ENCODE measurements around the gene DUOX2. TPM values are rescaled to one million over a fixed set of nuclear protein-coding genes. Genes with fewer than 3 reads are reported as not detected.

DUOX2 gene
- total and polyA plus RNA-seq, 2 donors (not counting 1 experiment from before 2014, with no cell fraction given) = 0.32 TPM; not detected in 1

DNA sequence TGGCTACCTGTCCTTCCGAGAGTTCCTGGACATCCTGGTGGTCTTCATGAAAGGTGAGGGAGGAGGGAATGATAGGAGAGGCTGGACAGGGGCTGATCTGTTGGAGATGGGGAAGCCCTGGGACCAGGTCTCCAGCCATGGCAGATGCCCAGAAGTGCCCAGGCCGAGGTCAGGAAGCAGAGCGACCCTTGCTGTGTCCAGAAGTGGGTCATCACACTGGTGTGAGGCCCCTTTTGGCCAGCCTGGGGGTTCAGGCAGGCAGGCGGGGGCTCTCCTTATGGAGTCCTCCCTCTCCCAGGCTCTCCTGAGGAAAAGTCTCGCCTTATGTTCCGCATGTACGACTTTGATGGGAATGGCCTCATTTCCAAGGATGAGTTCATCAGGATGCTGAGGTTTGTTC is 33.6 kb upstream of the DUOX2 start:
- no peaks in the 10 kb centered on the region for H3K4me1 Mint-ChIP-seq
- DNase-seq (no peak), ATAC-seq (ENCODE audit: low read depth) (no peak)
- H3K9me3 ChIP-seq (ENCODE audit: control extremely low read depth in 1 of 3, control insufficient read depth in 2 of 3, insufficient read depth in 1 of 3, low read length in 2 of 3) = no peaks in the 10 kb centered on the region
- H3K36me3 ChIP-seq (replicated peaks in 1 of 2; ENCODE audit: control extremely low read depth in 1 of 2, control insufficient read depth in 1 of 2, extremely low read depth in 1 of 2, insufficient read depth in 2 of 2, low read length in 1 of 2) = no peaks in the 10 kb centered on the region
- H3K27me3 ChIP-seq (replicated peaks in 1 of 4; ENCODE audit: control extremely low read depth in 1 of 4, control insufficient read depth in 3 of 4, insufficient read depth in 4 of 4, low read length in 3 of 4) = no peaks in the 10 kb centered on the region
- no peaks in the 10 kb centered on the region for H3K4me1 ChIP-seq (ENCODE audit: control insufficient read depth in 2 of 2, insufficient read depth in 2 of 2, low read length in 2 of 2)
- intact Hi-C loops (cut with micrococcal nuclease) = no loop called here
- H3K9me3 Mint-ChIP-seq (ENCODE audit: insufficient read depth) = no peaks in the 10 kb centered on the region
- POLR2A ChIA-PET = no interaction called here
- H4K20me1 ChIP-seq (ENCODE audit: control insufficient read depth, insufficient read depth, low read length, poor library complexity, severe bottlenecking) = no peaks in the 10 kb centered on the region
- H3K4me3 Mint-ChIP-seq = no peak overlapping the region
- CTCF ChIA-PET = interaction anchor here (0.8 kb wide), 1 partner anchor 21 kb away, joined by 3 read pairs; no protein-coding TSS in a partner anchor
- no peak overlapping the region for H3K27ac Mint-ChIP-seq
- no peaks in the 10 kb centered on the region for H3K27me3 Mint-ChIP-seq
- no peak overlapping the region for H3K27ac ChIP-seq (ENCODE audit: low read length in 2 of 2)
- no peak for TF ChIP-seq EZH2 (IDR thresholded peaks at IDR 0.05; ENCODE audit: borderline replicate concordance, insufficient read depth, low read depth, low read length, poor library complexity, severe bottlenecking)
- no peak for TF ChIP-seq CTCF (IDR thresholded peaks at IDR 0.05)
- no peak overlapping the region for H3K4me2 ChIP-seq (replicated peaks; ENCODE audit: low read depth, low read length, poor library complexity, severe bottlenecking)
- H3K79me2 ChIP-seq (ENCODE audit: control insufficient read depth, insufficient read depth, low read length) = no peaks in the 10 kb centered on the region
- H3K4me3 ChIP-seq (ENCODE audit: control extremely low read depth in 1 of 5, extremely low read depth in 1 of 5, insufficient read depth in 1 of 5, low read depth in 2 of 5, low read length in 4 of 5) = no peak overlapping the region
- no peak overlapping the region for H2AFZ ChIP-seq (ENCODE audit: insufficient read depth, low read depth, low read length, poor library complexity, severe bottlenecking)
- no peak overlapping the region for H3K9ac ChIP-seq (ENCODE audit: low read length)
- WGBS (ENCODE audit: insufficient coverage) = 99% methylated on average over 7 of the region's 7 CpGs

GRCh38 chr15:45146405-45146804 is 32.4 kb upstream of the DUOX2 start:
- CTCF ChIA-PET = interaction anchor here (0.5 to 1.4 kb wide), 4 partner anchors 14 to 156 kb away, joined by 3 to 5 read pairs (median 4); no protein-coding TSS in a partner anchor
- Histone ChIP-seq H3K9ac (ENCODE audit: low read length) (no peak overlapping the region), H4K20me1 (ENCODE audit: control insufficient read depth, insufficient read depth, low read length, poor library complexity, severe bottlenecking) (no peaks in the 10 kb centered on the region), H3K4me1 (ENCODE audit: control insufficient read depth in 2 of 2, insufficient read depth in 2 of 2, low read length in 2 of 2) (no peaks in the 10 kb centered on the region), H2AFZ (ENCODE audit: insufficient read depth, low read depth, low read length, poor library complexity, severe bottlenecking) (no peak overlapping the region), H3K27ac (ENCODE audit: low read length in 2 of 2) (no peak overlapping the region), H3K9me3 (ENCODE audit: control extremely low read depth in 1 of 3, control insufficient read depth in 2 of 3, insufficient read depth in 1 of 3, low read length in 2 of 3) (no peaks in the 10 kb centered on the region), H3K36me3 (replicated peaks in 1 of 2; ENCODE audit: control extremely low read depth in 1 of 2, control insufficient read depth in 1 of 2, extremely low read depth in 1 of 2, insufficient read depth in 2 of 2, low read length in 1 of 2) (no peaks in the 10 kb centered on the region), H3K79me2 (ENCODE audit: control insufficient read depth, insufficient read depth, low read length) (no peaks in the 10 kb centered on the region), H3K4me3 (ENCODE audit: control extremely low read depth in 1 of 5, extremely low read depth in 1 of 5, insufficient read depth in 1 of 5, low read depth in 2 of 5, low read length in 4 of 5) (no peak overlapping the region), H3K27me3 (replicated peaks in 1 of 4; ENCODE audit: control extremely low read depth in 1 of 4, control insufficient read depth in 3 of 4, insufficient read depth in 4 of 4, low read length in 3 of 4) (no peaks in the 10 kb centered on the region), H3K4me2 (replicated peaks; ENCODE audit: low read depth, low read length, poor library complexity, severe bottlenecking) (no peak overlapping the region)
- Mint-ChIP-seq H3K4me3 (no peak overlapping the region), H3K27ac (no peak overlapping the region), H3K4me1 (no peaks in the 10 kb centered on the region), H3K9me3 (ENCODE audit: insufficient read depth) (no peaks in the 10 kb centered on the region), H3K27me3 (no peaks in the 10 kb centered on the region)
- POLR2A ChIA-PET = no interaction called here
- ATAC-seq (ENCODE audit: low read depth) (no peak), DNase-seq (no peak)
- no peak for TF ChIP-seq CTCF (IDR thresholded peaks at IDR 0.05)
- TF ChIP-seq EZH2 (IDR thresholded peaks at IDR 0.05; ENCODE audit: borderline replicate concordance, insufficient read depth, low read depth, low read length, poor library complexity, severe bottlenecking) = no peak
- WGBS (ENCODE audit: insufficient coverage) = 95% methylated on average over 2 of the region's 4 CpGs
- intact Hi-C loops (cut with micrococcal nuclease) = no loop called here

Measured in B cell (primary cell).